ENCODE measurements around the gene MACROD2.

DNA sequence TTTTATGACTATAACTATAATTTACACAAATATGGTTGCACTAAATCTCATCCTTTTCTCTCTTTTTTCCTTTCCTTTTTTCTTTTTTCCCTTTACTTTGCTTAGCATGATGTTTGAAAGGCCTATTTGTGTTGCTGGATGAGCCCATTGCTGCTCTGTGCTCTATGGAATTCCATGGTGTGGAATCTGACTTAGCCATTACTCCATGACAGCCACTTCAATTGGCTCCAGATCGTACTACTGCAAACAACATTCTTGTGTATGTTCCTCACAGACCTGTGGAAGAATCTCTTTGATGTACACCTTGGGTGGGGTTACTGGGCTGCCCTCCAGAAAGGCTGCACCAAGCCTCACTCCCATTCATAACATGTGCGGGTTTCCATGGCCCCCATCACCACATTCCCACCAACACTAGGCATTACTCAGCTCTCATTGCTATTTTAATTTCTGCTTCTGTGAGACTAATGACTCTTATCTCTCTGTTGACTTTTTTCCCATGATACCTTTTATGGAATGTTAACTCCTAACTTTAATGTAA, 1598.9 kb downstream of the MACROD2 start:
- TF ChIP-seq, protein P1, sequence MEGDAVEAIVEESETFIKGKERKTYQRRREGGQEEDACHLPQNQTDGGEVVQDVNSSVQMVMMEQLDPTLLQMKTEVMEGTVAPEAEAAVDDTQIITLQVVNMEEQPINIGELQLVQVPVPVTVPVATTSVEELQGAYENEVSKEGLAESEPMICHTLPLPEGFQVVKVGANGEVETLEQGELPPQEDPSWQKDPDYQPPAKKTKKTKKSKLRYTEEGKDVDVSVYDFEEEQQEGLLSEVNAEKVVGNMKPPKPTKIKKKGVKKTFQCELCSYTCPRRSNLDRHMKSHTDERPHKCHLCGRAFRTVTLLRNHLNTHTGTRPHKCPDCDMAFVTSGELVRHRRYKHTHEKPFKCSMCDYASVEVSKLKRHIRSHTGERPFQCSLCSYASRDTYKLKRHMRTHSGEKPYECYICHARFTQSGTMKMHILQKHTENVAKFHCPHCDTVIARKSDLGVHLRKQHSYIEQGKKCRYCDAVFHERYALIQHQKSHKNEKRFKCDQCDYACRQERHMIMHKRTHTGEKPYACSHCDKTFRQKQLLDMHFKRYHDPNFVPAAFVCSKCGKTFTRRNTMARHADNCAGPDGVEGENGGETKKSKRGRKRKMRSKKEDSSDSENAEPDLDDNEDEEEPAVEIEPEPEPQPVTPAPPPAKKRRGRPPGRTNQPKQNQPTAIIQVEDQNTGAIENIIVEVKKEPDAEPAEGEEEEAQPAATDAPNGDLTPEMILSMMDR (IDR thresholded peaks at IDR 0.05), result no peak
- TF ChIP-seq POLR2A (IDR thresholded peaks at IDR 0.05) (no peak), POLR2AphosphoS5 (IDR thresholded peaks at IDR 0.05) (no peak)
